ENCODE results near the gene ADARB2.

DNA sequence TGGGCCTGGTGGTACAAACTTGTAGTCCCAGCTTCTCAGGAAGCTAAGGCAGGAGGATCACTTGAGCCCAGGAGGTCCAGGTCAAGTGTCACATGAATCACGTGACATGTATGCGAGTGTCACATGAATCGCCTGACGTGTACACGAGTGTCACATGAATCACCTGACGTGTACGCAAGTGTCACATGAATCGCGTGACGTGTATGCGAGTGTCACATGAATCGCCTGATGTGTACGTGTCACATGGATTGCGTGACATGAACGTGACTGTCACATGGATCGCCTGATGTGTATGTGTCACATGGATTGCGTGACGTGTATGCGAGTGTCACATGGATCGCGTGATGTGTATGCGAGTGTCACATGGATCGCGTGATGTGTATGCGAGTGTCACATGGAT, 9.5 kb upstream of the ADARB2 start:
- TF ChIP-seq GABPA (IDR thresholded peaks at IDR 0.05; ENCODE audit: low read depth) (no peak), POLR2AphosphoS5 (IDR thresholded peaks at IDR 0.05; ENCODE audit: low read depth) (no peak), SPI1 (IDR thresholded peaks at IDR 0.05; ENCODE audit: borderline replicate concordance, low read depth) (no peak)
- TF ChIP-seq, protein P1, sequence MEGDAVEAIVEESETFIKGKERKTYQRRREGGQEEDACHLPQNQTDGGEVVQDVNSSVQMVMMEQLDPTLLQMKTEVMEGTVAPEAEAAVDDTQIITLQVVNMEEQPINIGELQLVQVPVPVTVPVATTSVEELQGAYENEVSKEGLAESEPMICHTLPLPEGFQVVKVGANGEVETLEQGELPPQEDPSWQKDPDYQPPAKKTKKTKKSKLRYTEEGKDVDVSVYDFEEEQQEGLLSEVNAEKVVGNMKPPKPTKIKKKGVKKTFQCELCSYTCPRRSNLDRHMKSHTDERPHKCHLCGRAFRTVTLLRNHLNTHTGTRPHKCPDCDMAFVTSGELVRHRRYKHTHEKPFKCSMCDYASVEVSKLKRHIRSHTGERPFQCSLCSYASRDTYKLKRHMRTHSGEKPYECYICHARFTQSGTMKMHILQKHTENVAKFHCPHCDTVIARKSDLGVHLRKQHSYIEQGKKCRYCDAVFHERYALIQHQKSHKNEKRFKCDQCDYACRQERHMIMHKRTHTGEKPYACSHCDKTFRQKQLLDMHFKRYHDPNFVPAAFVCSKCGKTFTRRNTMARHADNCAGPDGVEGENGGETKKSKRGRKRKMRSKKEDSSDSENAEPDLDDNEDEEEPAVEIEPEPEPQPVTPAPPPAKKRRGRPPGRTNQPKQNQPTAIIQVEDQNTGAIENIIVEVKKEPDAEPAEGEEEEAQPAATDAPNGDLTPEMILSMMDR (IDR thresholded peaks at IDR 0.05; ENCODE audit: insufficient read depth, low read length): no peak
- TF ChIP-seq, protein P2, sequence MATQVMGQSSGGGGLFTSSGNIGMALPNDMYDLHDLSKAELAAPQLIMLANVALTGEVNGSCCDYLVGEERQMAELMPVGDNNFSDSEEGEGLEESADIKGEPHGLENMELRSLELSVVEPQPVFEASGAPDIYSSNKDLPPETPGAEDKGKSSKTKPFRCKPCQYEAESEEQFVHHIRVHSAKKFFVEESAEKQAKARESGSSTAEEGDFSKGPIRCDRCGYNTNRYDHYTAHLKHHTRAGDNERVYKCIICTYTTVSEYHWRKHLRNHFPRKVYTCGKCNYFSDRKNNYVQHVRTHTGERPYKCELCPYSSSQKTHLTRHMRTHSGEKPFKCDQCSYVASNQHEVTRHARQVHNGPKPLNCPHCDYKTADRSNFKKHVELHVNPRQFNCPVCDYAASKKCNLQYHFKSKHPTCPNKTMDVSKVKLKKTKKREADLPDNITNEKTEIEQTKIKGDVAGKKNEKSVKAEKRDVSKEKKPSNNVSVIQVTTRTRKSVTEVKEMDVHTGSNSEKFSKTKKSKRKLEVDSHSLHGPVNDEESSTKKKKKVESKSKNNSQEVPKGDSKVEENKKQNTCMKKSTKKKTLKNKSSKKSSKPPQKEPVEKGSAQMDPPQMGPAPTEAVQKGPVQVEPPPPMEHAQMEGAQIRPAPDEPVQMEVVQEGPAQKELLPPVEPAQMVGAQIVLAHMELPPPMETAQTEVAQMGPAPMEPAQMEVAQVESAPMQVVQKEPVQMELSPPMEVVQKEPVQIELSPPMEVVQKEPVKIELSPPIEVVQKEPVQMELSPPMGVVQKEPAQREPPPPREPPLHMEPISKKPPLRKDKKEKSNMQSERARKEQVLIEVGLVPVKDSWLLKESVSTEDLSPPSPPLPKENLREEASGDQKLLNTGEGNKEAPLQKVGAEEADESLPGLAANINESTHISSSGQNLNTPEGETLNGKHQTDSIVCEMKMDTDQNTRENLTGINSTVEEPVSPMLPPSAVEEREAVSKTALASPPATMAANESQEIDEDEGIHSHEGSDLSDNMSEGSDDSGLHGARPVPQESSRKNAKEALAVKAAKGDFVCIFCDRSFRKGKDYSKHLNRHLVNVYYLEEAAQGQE (IDR thresholded peaks at IDR 0.05; ENCODE audit: insufficient replicate concordance, low read depth): no peak

Measured in HL-60 (cell line).